ENCODE data around the gene ARSI.

The ARSI gene

DNA sequence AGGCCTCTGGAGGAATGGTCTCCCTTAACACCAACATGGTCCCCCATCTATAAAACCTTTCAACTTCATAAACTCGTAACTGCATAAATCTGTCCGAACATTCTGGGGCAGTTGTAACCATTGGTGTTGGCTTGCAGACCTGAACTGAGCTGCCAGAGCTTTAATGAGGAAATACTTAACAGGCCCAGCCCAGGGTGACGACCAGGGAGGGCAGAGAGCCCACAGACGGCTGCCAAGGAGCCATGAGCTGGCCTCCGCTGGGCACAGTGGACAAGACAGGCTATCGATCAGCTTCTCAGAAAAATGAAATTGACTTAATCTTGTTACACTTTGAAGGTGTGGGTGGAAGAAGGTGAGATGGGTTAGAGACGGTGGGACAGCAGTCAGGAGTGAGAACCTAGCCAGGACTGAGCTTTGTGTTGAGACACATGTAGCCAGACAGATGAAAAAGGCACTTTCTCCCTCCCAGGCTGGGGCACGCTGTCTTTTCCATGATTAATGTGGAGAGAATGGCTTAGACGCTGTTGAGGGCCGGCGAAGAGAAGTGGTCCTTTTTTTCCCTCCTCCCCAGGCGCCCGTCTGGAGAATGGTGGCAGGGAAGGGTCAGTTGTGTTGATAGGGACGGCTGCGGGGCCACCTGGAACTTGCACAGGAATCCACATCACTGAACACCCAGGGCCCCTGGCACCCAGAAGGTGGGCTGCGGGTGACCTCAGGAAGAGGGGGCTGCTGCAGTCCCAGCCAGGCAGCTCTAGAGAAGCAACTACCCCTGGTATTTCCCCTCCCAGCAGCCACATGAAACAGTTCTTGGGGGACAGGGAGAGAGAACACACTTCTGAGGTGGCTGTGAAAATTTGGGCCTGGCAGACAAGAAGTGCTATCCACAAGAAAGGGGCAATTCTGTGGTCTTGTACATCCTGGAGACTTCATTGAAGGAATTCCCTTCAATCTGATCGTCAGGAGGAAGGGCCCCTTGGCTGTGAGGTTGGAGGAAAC is 27.5 kb upstream of the ARSI start:
- ChIA-PET CTCF (interaction anchor here (0.6 to 1.0 kb wide), 3 partner anchors 11 to 368 kb away, joined by 3 to 4 read pairs (median 3); no protein-coding TSS in a partner anchor), POLR2A (no interaction called here)
- TF ChIP-seq ZFP37 (tag by site-specific recombination; IDR thresholded peaks at IDR 0.05) (no peak), TRIM28 (IDR thresholded peaks at IDR 0.05; ENCODE audit: borderline replicate concordance, low read length) (no peak), ZBTB7A (tag by site-specific recombination; IDR thresholded peaks at IDR 0.05; ENCODE audit: low read depth) (no peak), ZNF501 (tag by site-specific recombination; IDR thresholded peaks at IDR 0.05) (no peak), ZFP69B (tag by site-specific recombination; IDR thresholded peaks at IDR 0.05) (no peak), EGR2 (tag by site-specific recombination; IDR thresholded peaks at IDR 0.05; ENCODE audit: low read depth) (no peak), ZNF214 (tag by site-specific recombination; IDR thresholded peaks at IDR 0.05; ENCODE audit: borderline replicate concordance) (no peak)
- TF ChIP-seq, protein P1, sequence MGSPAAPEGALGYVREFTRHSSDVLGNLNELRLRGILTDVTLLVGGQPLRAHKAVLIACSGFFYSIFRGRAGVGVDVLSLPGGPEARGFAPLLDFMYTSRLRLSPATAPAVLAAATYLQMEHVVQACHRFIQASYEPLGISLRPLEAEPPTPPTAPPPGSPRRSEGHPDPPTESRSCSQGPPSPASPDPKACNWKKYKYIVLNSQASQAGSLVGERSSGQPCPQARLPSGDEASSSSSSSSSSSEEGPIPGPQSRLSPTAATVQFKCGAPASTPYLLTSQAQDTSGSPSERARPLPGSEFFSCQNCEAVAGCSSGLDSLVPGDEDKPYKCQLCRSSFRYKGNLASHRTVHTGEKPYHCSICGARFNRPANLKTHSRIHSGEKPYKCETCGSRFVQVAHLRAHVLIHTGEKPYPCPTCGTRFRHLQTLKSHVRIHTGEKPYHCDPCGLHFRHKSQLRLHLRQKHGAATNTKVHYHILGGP (tag by site-specific recombination; IDR thresholded peaks at IDR 0.05): no peak
- Histone ChIP-seq H3K4me3 (ENCODE audit: low read depth, low read length) (no peak overlapping the region), H3K36me3 (ENCODE audit: control insufficient read depth in 2 of 2, insufficient read depth in 1 of 2, low read length in 2 of 2) (no peaks in the 10 kb centered on the region), H3K9me3 (ENCODE audit: control insufficient read depth, insufficient read depth, low read depth, low read length) (no peaks in the 10 kb centered on the region), H3K27ac (ENCODE audit: extremely low read depth, low read depth, low read length) (no peak overlapping the region), H3K4me1 (ENCODE audit: control insufficient read depth, insufficient read depth, low read length) (no peaks in the 10 kb centered on the region)

DNA sequence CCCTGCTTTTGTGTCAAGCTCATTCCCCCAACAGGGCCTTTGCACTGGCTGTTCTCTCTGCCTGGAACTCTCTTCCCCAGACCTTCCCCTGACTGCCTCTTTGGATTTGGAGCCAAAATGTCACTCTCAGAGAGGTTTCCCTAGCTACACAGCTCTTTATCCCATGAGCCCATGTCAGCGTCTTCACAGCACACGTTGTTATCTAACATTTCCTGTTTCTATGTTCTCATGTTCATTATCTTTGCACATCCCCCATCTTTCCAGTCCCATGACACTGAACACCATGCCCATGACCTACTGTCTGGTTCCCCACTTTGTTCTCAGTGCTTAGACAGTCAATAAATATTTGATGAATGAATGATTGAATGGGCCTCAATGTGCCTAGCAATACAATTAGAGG is 26.3 kb upstream of the ARSI start:
- POLR2A ChIA-PET: no interaction called here
- Histone ChIP-seq H3K27ac (ENCODE audit: extremely low read depth, low read depth, low read length) (no peak overlapping the region), H3K4me1 (ENCODE audit: control insufficient read depth, insufficient read depth, low read length) (no peaks in the 10 kb centered on the region), H3K4me3 (ENCODE audit: low read depth, low read length) (no peak overlapping the region), H3K9me3 (ENCODE audit: control insufficient read depth, insufficient read depth, low read depth, low read length) (no peaks in the 10 kb centered on the region), H3K36me3 (ENCODE audit: control insufficient read depth in 2 of 2, insufficient read depth in 1 of 2, low read length in 2 of 2) (no peaks in the 10 kb centered on the region)
- CTCF ChIA-PET: interaction anchor here (0.8 to 1.2 kb wide), 2 partner anchors 21 to 22 kb away, joined by 4 to 5 read pairs; no protein-coding TSS in a partner anchor
- TF ChIP-seq ZNF768 (tag by site-specific recombination; IDR thresholded peaks at IDR 0.05) (no peak), SCRT2 (tag by site-specific recombination; IDR thresholded peaks at IDR 0.05) (no peak), ZNF239 (tag by site-specific recombination; IDR thresholded peaks at IDR 0.05) (no peak), ZFP3 (tag by site-specific recombination; IDR thresholded peaks at IDR 0.05; ENCODE audit: low read depth) (no peak), ZNF623 (tag by site-specific recombination; IDR thresholded peaks at IDR 0.05) (peak; percentile 64)
- TF ChIP-seq, protein P2, sequence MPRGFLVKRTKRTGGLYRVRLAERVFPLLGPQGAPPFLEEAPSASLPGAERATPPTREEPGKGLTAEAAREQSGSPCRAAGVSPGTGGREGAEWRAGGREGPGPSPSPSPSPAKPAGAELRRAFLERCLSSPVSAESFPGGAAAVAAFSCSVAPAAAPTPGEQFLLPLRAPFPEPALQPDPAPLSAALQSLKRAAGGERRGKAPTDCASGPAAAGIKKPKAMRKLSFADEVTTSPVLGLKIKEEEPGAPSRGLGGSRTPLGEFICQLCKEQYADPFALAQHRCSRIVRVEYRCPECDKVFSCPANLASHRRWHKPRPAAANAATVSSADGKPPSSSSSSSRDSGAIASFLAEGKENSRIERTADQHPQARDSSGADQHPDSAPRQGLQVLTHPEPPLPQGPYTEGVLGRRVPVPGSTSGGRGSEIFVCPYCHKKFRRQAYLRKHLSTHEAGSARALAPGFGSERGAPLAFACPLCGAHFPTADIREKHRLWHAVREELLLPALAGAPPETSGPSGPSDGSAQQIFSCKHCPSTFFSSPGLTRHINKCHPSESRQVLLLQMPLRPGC (tag by site-specific recombination; IDR thresholded peaks at IDR 0.05): no peak
- TF ChIP-seq, protein P3, sequence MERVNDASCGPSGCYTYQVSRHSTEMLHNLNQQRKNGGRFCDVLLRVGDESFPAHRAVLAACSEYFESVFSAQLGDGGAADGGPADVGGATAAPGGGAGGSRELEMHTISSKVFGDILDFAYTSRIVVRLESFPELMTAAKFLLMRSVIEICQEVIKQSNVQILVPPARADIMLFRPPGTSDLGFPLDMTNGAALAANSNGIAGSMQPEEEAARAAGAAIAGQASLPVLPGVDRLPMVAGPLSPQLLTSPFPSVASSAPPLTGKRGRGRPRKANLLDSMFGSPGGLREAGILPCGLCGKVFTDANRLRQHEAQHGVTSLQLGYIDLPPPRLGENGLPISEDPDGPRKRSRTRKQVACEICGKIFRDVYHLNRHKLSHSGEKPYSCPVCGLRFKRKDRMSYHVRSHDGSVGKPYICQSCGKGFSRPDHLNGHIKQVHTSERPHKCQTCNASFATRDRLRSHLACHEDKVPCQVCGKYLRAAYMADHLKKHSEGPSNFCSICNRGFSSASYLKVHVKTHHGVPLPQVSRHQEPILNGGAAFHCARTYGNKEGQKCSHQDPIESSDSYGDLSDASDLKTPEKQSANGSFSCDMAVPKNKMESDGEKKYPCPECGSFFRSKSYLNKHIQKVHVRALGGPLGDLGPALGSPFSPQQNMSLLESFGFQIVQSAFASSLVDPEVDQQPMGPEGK (tag by site-specific recombination; IDR thresholded peaks at IDR 0.05): no peak

DNA sequence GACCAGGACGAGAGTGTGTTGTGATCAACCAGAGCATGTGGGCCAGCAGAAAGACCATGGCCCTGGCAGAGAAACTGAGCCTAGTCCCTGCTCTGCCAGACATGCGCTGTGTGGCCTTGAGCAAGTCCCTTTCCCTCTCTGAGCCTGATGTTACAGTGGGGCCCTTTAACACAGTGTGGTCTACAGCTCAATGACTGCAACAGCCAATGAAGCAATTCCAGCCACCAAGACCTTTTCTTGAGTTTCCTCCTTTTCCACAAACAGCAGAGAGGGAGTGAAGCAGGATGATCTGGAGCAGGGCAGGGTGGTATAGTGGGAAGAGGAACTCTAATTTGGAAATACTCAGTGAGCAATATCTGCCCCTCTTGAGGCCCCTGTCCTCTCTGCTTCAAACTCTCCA is 25.8 kb upstream of the ARSI start:
- ChIA-PET CTCF (interaction anchor here (1.2 kb wide), 1 partner anchor 22 kb away, joined by 5 read pairs; no protein-coding TSS in a partner anchor), POLR2A (no interaction called here)
- no peaks in the 10 kb centered on the region for H3K4me1 ChIP-seq (ENCODE audit: control insufficient read depth, insufficient read depth, low read length)
- H3K9me3 ChIP-seq (ENCODE audit: control insufficient read depth, insufficient read depth, low read depth, low read length): no peaks in the 10 kb centered on the region
- H3K27ac ChIP-seq (ENCODE audit: extremely low read depth, low read depth, low read length): no peak overlapping the region
- TF ChIP-seq FEZF1 (tag by site-specific recombination; IDR thresholded peaks at IDR 0.05) (no peak), ZNF768 (tag by site-specific recombination; IDR thresholded peaks at IDR 0.05) (peak; percentile 58; the same call in 1 of the 2 replicates), REPIN1 (tag by site-specific recombination; IDR thresholded peaks at IDR 0.05; ENCODE audit: low read depth) (no peak), ZNF791 (tag by site-specific recombination; IDR thresholded peaks at IDR 0.05) (no peak), SCRT1 (tag by site-specific recombination; IDR thresholded peaks at IDR 0.05; ENCODE audit: borderline replicate concordance) (no peak)
- no peaks in the 10 kb centered on the region for H3K36me3 ChIP-seq (ENCODE audit: control insufficient read depth in 2 of 2, insufficient read depth in 1 of 2, low read length in 2 of 2)
- no peak overlapping the region for H3K4me3 ChIP-seq (ENCODE audit: low read depth, low read length)

Data from HEK293 (cell line).